Activated gamma-delta T cell treated with anti-CD3 and anti-CD28 coated beads, Interleukin-2, amount 50 U/mL, for 16 hours (primary cell): ENCODE measurements around the gene NFIL3.
A peak's percentile ranks its signal among the peaks of the same experiment; 100 is the strongest.
"Not testable (repeated sequence)": the region's sequence is repeated elsewhere in the genome, so short reads cannot be mapped to it uniquely, and the experiment has no call there.

Experiments used
- DNase-seq: peaks from one replicate; pipeline ENCODE4 v3.0.0-alpha.2; 2020; ENCODE audit warnings: low read depth

The NFIL3 gene, protein sequence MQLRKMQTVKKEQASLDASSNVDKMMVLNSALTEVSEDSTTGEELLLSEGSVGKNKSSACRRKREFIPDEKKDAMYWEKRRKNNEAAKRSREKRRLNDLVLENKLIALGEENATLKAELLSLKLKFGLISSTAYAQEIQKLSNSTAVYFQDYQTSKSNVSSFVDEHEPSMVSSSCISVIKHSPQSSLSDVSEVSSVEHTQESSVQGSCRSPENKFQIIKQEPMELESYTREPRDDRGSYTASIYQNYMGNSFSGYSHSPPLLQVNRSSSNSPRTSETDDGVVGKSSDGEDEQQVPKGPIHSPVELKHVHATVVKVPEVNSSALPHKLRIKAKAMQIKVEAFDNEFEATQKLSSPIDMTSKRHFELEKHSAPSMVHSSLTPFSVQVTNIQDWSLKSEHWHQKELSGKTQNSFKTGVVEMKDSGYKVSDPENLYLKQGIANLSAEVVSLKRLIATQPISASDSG

DNA sequence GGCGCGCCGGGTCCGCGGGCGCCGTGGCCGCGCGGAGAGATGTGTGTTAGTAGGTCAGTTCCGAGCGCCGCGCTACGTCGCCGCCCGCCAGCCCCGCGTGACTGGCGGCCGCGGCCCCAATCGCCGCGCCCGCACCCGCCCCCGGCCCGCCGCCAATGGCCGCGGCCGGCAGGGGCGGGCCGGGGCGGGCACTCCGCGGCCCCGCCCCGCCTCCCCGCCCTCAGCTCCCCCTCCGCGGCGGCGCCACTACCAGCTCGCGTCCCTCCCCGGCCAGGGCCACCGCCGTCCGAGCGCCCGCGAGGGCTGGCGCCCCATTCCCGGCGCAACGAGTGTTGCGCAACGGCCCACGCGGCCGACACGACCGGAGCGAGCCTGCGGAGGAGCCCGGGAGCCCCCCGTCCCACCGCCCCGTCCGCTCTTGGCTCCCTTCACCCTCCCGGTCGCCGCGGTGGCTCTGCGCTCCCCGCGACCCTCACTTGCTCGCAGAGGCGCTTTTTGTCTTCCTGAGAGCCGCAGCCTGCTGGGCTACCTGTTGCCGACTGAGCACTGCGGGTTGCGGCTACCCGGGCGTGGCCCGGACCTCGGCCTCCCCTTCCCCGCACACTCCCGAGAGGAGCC, at the start of gene NFIL3:
NFIL3 (minus strand) TSS at position 48 of the 618 bp plus-strand sequence. CDS start 13,098 bp downstream, outside the sequence.
- peak; percentile 50 for DNase-seq

DNA sequence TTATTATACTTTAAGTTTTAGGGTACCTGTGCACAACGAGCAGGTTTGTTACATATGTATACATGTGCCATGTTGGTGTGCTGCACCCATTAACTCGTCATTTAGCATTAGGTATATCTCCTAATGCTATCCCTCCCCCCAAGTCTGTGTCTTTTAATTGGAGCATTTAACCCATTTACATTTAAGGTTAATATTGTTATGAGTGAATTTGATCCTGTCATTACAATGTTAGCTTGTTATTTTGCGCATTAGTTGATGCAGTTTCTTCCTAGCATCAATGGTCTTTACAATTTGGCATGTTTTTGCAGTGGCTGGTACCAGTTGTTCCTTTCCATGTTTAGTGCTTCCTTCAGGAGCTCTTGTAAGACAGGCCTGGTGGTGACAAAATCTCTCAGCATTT, 47.9 kb upstream of the NFIL3 start:
- DNase-seq, result not testable (repeated sequence)

DNA sequence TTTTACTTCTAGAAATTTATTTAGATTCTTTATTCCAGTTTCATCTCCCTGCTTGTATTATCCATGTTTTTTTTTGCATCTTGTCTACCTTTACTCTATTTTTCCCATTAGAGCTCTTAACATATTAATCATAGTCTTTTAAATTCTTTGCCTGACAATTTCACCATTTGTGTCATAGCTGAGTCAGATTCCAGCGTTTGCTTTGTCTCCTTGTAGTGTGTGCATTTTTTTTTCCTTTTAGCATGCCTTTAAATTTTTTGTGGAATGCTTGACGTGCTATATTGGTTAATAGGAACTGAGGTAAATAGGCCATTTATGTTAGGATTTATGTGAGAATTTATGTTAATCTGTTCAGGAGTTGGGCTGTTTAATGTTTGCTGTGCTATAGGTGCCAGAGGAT, 41.8 kb upstream of the NFIL3 start:
- DNase-seq, result no peak

DNA sequence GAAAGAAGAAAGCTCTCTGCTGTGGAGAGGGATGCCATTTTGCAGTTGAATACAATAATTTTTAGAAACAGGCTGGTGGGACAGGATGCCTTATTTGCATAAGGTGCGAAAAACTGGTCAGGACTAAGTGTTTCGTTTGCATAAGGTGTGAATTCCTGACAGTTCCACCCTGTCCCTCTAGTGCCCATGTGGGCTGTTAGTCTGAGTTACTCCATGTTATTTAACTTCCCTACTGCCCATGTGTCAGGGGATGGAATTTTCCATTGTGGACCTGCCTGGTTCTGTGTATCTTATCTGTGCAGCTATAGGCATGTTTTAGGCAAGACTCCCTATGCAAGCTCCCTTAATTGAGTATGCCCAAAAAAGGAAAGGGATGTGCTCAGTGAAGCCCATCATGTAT, 35.3 kb upstream of the NFIL3 start:
- DNase-seq, result no peak

DNA sequence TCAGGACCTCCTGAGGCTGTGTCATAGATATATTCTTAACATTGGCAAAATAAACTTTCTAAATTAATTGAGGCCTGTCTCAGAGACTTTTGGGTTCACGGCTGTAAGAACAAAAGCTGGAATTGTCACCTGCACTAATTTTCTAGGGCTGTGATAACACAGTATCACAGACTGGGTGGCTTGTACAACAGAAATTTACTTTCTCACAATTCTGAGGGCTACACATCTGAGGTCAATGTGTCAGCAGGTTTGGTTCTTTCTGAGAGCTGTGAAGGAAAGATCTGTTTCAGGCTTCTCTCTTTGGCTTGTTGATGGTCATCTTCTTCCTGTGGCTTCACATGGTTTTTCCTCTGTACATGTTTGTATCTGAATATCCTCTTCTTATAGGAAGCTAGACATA, 29.2 kb upstream of the NFIL3 start:
- no peak for DNase-seq

DNA sequence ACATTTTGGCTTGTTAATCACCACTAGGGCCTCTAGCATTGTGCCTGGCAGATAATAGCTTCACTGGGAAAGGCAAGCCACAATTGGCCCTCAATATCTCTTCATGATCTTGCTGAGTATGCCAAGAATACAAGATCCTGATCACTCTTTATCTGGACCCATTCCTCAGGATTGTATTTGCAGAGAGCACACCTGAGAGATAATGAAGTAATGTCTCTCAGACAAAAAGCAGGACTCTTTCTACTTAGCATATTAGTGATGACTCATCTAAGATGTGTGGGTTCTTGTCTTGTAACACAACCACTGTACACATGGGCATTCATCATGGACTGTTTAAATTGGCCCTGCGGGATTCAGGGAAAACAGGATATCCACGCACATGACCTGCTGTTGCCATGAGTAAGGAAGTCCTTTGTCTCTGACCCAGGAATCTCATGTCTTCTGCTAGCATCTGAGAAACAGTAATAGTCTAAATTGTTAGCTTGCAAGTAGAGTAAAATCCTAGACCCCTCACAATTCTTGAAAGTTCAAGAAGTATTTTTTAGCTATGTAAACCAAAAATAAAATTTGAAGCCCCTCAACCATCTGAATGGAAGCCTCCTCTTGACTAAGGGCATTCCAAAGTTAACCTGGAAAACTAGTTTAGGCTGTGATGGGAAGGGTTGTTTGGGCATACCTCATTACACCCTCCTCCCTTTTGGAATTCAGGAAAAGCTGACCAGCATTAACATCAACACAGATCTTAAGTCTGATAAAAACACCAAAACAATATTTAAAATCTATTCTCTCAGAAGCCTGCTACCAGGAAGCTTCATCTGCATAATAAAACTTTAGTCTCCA, 28.0 kb upstream of the NFIL3 start:
- DNase-seq, result no peak

DNA sequence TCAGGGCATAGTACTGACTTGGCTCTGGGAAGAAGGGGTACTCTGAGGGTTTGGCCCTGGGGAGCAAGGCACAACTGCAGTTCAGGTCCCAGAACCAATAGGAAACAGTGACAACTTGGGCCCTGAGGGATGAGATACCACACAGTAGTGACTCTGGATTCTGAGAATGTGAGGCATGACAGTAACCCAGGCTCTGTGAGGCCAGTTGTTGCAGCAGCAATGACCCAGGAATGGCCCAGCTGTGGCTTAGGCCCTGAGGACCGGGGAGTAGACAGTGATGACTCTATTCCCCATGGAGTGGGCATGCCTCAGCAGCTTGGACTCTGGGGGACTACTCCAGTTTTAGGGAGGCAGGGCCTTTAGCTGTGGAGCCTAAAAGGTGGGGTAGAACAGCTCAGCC, 21.5 kb upstream of the NFIL3 start:
- DNase-seq, result no peak

DNA sequence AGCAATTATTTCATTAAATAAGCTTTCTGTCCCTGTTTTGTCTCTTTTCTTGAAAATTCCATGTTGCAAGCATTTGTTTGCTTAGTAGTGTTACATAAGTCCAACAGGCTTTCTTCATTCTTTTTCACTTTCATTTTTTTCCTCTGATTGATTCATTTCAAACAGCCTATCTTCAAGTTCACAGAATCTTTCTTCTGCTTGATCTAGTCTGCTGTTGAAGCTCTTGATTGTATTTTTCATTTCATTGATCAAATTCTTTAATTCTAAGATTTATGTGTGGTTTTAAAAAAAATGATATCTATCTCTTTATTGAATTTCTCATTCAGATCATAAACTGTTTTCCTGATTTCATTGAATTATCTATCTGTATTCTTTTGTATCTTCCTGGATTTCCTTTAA, 20.4 kb upstream of the NFIL3 start:
- DNase-seq, result no peak

DNA sequence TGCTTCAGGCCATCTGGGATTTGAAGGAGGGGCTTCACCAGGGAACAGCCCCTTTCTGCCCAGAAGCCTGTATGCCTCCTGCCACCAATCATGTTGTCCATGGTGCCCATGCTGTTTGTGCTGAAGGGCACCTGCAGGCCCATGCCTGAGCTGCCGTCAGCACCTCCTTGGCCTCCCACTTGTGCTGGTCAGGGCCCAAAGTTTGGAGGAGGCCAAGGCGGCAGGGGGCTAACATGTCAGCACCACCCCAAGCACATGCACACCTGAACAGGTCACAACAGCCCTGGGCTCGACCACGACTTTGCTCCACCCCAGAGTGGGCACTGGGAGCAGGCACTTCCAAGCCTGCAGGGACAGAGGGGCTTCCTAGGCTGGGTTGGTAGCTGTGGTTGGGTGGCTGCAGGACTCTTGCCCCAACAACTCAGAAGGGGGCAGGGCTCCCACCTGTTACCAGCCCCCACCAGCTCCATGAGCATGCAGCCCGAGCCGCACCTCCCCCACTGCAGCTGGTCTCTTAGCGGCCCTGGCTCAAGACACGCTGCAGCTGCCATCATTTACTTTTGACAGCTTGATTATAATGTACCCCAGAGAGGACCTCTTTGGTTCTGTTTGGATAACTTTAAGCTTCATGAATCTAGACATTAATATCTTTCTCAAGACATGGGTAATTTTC, 19.8 kb upstream of the NFIL3 start:
- no peak for DNase-seq

DNA sequence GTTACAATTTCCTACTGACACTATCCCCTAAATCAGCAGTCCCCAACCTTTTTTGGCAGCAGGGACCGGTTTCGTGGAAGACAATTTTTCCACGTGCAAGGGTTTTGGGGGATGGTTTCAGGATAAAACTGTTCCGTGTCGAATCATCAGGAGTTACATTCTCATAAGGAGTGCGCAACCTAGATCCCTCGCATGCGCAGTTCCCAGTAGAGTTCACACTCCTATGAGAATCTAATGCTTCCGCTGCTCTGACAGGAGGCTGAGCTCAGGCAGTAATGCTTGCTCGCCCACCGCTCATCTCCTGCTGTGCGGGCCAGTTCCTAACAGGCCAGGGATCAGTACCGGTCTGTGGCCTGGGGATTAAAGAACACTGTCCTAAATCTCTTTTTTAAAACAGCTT, 13.2 kb upstream of the NFIL3 start:
- DNase-seq, result no peak

DNA sequence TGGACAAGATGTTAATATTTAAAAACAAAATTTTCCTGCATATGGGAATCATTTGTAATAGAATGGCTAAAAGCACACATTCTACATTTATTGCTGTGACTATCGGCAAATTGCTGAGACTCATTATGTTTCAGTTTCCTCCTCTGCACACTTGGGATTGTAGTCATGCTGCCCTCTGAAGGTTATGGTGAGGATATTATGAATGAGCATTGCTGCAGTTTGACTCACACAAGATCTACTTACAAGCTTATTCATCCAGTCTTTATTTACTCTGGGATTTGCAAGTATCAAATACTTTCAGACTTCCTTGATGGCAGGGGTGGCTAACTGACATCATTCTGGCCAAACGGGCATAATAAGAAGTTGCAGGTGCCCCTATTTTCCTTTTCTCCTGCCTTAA, 9.5 kb upstream of the NFIL3 start:
- DNase-seq, result no peak

DNA sequence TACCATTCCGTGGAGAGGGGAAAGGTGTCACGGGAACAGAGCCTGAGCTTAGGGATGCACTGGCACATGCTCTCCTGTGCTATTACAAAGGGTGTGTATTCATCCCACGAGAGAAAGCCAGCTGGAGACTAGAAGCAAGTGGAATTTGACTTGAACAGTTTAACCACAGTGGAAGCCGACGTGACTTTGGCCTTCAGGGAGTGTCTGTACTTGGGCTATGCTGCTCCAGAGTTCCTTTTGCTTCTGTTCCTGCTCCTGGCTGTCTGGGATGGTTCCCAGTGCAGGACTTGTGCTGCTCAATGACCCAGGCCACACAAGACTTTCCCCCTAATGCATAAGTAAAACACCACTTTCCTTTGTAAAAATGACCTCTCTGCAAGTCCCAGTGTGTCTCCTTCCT, 7.9 kb upstream of the NFIL3 start:
- no peak for DNase-seq

DNA sequence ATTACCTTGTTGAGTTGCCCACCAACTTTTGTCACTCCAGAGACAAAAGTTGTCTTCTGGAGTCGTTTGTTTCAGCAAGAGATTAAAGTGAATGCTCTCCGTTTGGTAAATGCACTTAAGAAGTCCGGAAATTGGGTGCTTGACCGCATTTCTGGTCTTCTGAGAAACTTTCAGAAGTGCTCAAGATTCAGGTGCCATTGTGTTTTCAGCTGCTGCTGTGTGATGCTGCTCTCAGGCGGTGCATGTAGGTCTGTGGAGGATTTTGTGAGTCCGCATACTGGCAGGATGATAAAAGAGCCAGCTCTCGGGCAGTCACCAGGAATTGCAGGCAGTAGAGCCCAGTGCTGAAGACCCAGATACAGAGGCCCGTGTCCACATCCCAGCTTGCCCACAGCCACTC, 5.9 kb upstream of the NFIL3 start:
- no peak for DNase-seq

DNA sequence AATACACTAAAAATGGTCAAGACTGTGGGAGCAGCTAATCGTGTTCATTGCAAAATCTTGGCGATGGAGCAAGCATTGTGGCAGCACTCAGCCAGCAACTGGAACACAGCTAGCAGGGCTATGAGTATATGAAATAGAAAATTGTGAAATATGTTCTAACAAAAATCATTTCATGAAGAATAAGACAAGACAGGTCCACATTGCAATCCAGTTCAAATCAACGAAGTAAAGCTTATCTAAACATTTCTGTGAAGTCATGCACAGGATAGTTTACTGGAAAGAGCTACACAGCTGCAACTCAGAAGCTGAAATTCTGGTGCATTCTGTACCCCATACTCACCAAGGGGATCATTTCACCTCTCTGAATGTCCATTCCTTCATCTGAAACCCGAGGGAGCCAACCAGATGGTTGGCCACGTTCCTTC, 5.3 kb upstream of the NFIL3 start:
- DNase-seq, result no peak

DNA sequence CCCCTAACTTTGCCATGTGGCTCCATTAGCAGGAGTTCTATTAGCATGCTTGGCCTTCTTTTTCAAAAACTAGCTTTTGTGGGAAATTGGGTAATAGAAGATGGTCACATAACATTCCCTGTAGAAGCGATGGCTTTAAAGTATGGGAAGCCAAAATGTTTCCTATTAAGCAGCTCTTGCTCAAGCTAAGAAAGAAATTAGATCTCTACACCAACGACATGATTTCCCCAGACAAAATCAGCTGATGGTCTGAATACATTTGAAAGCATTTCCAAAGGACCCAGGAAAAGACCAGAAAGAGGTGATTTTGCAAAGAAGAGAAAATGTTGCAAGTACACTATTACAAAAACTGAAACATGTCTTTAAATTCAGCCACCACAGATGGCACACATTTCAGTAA, 4.8 kb upstream of the NFIL3 start:
- DNase-seq, result no peak

DNA sequence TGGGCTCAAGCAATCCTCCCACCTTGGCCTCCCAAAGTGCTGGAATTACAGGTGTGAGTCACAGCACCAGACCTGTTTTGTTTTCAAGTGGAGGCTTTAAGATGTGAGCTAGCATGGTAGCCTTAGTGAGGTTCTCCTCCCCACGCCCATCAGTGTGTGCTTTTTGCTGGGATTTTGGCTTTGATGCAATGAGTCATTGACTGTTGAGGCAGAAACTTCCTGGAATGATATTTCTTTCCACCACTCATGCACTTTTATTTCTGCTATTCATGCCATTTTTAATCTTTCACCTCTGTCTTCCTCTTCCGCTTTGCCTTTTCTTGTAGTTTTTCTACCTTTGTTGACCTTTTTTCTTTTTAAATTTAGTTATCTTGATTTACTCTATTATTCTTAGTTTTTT, 4.2 kb upstream of the NFIL3 start:
- no peak for DNase-seq

DNA sequence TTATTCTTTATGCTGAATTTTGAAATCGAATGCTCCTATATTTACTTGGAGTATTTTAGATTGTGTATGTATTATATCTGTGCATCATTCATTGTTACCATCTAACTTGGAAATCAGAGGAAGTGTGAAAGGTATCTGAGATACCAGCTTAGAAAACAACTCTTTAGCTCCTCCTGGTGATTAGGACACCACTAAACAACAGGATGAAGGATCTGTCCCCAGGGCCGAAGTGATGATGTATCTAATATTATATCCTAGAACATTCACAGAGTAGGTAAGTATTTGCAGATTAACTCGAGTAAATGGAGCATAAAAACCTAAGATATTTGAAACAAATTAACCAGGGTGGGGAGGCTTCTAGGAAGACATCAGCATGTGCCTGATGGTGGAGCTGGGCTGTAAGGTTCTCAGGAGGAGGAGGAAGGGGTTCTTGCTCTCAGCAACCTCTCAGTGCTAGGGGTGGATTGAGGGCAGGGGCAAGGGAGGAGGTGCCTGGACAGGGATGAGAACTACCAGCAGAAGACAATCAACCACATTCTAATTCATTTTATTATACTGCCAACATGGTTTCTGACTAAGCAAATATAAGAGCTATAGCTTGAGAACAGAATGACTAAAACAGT, 2.6 kb upstream of the NFIL3 start:
- no peak for DNase-seq

DNA sequence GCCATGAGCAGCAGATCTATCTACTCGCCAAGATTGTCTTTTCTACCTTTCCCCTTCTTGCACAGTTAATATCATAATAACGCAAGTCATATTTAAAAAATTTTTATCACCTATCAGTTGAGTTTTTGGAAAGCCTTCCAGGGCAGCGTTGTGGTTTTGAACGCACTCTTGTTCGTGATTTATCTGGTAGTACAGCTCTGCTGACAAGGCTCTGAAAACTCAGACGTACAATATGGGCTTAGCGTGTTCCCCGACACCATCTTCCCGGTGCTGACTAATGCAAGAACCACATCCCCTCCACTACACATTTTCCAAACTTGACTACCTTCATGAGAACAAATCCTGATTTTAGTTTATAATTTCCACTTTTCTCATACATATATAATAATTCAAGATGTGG, 1.6 kb upstream of the NFIL3 start:
- no peak for DNase-seq

DNA sequence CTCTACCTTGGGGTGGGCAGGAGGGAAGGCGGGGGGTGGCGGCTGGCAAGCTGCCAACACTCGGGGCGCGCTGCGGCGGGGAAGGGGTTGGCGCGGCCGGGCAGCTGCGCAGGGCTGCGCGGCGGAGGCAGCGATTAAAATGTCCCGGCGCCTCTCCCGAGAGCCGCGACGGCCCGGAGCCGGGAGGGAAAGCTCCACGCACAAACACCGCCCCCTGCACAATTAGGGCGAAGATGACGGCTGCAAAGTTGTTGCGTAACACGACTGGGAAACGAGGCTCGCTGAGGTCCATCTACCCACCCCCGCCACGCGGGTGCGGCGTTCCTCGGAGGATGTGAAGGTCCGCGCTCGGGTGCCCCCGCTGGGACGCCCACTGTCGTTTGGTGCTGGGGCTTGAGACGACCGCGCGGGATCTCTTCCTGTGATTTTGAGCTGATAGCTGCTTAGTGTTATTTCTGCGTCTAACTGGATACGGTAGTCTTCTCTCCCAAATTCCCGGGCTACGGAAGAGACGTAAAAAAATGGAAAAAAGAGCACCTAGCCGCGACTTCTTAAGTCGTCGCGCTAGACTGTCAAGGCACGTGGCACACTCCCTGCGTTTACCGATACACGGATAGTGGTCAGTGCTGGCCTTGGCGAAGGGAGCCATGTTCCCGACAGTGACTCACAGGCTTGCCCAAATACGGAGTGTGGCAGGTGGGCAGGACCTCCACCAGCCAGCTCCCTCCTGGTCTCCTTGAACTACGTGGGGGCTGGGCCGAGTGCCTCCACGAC, 958 bp upstream of the NFIL3 start:
- peak; percentile 41 for DNase-seq

DNA sequence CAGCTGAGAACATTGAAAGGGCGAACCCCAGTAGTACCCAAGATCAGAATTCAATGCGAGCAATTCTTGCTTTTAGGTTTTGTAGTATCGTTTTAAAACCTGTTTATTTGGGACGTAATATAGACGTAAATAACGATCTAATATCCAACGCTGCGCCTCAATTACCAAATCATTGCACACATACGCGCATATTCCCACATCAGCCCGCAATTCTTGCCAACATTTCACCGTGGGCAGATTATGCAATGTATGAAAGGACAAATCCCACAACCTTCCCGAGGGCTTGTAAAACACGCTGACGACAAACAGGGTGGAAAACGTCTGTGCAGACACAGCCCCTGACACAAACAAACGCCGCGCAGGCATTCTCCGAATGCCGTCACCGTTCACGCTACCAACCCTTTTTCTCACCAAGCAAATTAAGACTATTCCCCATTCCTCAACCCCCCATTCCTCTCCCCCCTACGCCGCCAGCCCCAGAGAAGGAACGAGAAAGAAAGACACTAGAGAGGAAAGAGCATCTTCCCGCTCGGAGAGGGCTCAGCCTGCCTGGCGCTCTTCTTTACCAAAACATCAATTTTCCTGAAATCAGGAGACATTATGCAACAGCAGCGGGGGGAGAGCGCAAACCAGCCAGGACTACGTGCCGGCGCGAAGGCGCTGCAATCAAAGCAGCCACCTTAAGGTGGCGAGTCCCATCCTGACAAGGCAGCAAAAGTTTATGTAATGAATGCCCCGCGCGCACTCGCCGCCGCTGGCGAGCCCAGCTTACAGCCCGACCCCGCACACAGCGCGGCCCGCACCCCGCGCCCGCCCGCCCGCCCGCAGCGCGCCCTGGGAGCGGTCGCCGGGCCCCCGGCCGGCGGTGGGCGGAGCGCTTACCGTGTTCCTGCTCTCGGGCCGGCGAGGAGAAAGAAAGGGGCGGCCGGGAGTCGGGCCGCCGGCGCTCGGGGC, 597 bp downstream of the NFIL3 start:
- no peak for DNase-seq
